SU-DHL-6 (cell line): ENCODE measurements around the gene DOCK10.

Experiments
- CTCF ChIP-seq: fragments of 200-600 bp; sonication (generic); IDR thresholded peaks from one replicate; pipeline ENCODE4 v1.5.1; 2017; ENCODE audit warnings: antibody characterized with exemption, mild to moderate bottlenecking, low read length, moderate library complexity; ENCODE audit not compliant: insufficient read depth, poor library complexity, severe bottlenecking
- EZH2phosphoT487 ChIP-seq: fragments of 200-600 bp; sonication (generic), shearing (Covaris generic); conservative IDR thresholded peaks from 2 replicates; pipeline ENCODE4 v1.6.1; 2018; ENCODE audit warnings: mild to moderate bottlenecking, antibody characterized with exemption, low read length, moderate library complexity, mixed read lengths

GRCh38 chr2:224846161-224846560, 196.1 kb downstream of the DOCK10 start:
- no peak for TF ChIP-seq CTCF
- no peak for TF ChIP-seq EZH2phosphoT487
